ENCODE data around the gene IFI6. TPM values are rescaled to one million over a fixed set of nuclear protein-coding genes. Genes with fewer than 3 reads are reported as not detected.
A peak's percentile ranks its signal among the peaks of the same experiment; 100 is the strongest.
"Not testable (repeated sequence)": the region's sequence is repeated elsewhere in the genome, so short reads cannot be mapped to it uniquely, and the experiment has no call there.

Gene IFI6
- total RNA-seq, 2 donors from 2014 or later = 19.3 to 56.1 TPM

- H3K27me3 Mint-ChIP-seq (ENCODE audit: low read depth) = no peaks in the 10 kb centered on the region
- peak overlapping the region; percentile 13 to 14 for H3K4me3 Mint-ChIP-seq
- no peaks in the 10 kb centered on the region for H3K9me3 Mint-ChIP-seq
- peaks cover 36% of the 10 kb centered on the region for H3K4me1 Mint-ChIP-seq (ENCODE audit: low read depth)
- H3K36me3 Mint-ChIP-seq (ENCODE audit: insufficient read depth in 2 of 2) = no peaks in the 10 kb centered on the region
- H3K27ac Mint-ChIP-seq = no peak overlapping the region
- DNase-seq (no peak), ATAC-seq (replicated peaks in 1 of 2) (peak in 1 of 2 donors; percentile 16)
These were observed 45.7 kb downstream of the IFI6 start for GRCh38 chr1:27626031-27626935.

DNA sequence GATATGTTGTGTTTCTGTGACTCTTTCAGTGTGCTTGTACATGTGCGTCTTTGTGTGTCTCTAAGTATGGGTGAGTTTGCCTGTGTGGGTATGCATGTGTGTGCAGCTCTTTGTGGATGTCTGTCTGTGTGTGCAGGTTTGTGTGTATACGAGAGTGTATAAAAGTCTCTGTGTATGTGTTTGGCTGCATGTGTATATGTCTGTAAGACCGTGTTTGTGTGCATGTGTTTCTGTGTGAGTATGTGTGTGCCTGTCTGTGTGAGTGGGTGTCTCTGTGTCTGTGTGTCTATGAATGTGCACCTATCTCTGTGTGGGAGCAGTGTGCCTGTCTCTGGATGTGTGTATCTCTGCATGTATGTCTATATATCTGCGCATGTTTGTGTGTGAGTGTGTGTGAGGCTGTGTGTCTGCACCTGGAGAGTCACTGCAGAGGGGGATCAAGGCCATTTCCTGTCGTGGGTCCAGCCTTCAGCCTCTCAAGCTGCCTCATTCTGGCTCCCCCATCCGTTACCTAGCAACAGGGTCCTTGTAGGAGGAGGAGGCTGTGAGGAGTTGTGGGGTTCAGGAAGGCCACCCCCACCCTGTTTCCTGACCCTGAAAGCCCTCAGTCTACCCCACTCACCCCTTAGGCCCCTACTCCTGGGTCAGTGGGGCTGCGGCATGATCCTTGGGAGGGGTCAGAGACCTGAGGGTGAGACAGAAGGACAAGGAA is 47.4 kb downstream of the IFI6 start:
- Mint-ChIP-seq H3K27ac (no peak overlapping the region), H3K4me3 (no peak overlapping the region), H3K9me3 (no peaks in the 10 kb centered on the region), H3K36me3 (ENCODE audit: insufficient read depth in 2 of 2) (no peaks in the 10 kb centered on the region), H3K27me3 (ENCODE audit: low read depth) (no peaks in the 10 kb centered on the region), H3K4me1 (ENCODE audit: low read depth) (peaks cover 27% of the 10 kb centered on the region)
- DNase-seq = no peak
- ATAC-seq (replicated peaks in 1 of 2) = peak in 1 of 2 donors; percentile 9

DNA sequence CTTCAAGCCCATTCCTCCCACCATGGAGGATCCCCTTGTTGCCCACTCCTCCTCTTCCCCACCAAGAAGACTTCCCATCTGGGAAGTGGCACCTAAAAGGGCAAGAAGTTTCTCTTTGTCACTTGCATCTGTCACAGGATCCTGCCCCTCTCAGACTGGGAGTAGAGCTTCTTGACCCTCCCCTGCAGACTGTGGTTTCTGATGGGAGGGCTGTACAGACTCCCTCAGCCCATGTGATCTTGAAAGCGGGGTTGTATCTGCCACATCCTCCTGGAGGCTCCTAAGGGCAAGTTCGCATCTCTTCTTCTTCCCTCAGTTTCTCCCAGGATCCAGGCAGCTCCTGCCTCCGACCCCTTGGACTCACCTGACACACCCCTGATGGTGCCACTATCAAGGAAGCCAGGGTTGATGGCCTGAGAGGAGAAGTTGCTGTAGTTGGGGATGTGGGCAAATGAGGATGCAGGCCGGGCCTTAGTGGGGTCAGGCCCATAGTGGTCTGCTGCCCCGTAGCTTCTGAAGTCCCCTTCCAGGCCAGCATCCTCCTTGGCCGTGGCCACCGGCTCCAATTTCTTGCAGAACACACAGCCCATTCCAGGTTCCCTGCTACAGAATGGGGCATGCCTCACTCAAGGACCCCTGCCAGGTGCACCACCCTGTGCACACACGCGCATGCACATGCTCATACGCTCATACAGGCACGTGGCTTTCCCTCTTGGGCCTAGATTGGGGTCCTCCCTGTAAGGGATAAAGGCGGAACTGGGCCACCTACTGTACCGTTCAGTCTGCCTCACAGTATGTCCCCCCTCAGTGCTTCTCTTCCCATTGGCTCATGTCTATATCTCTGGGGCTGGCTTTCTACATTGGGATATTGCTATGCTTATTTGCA is 48.4 kb downstream of the IFI6 start:
- DNase-seq = no peak
- no peak for ATAC-seq (replicated peaks in 1 of 2)
- Mint-ChIP-seq H3K9me3 (no peaks in the 10 kb centered on the region), H3K27ac (no peak overlapping the region), H3K4me1 (ENCODE audit: low read depth) (peaks cover 27% of the 10 kb centered on the region), H3K27me3 (ENCODE audit: low read depth) (no peaks in the 10 kb centered on the region), H3K36me3 (ENCODE audit: insufficient read depth in 2 of 2) (no peaks in the 10 kb centered on the region), H3K4me3 (no peak overlapping the region)

GRCh38 chr1:27622828-27623227 is 49.2 kb downstream of the IFI6 start:
- Mint-ChIP-seq H3K27me3 (ENCODE audit: low read depth) (no peaks in the 10 kb centered on the region), H3K9me3 (no peaks in the 10 kb centered on the region), H3K4me3 (no peak overlapping the region), H3K27ac (no peak overlapping the region), H3K4me1 (ENCODE audit: low read depth) (peaks cover 34% of the 10 kb centered on the region), H3K36me3 (ENCODE audit: insufficient read depth in 2 of 2) (no peaks in the 10 kb centered on the region)
- DNase-seq (no peak), ATAC-seq (replicated peaks in 1 of 2) (peak; percentile 27 to 53)

- H3K9me3 Mint-ChIP-seq = no peaks in the 10 kb centered on the region
- ATAC-seq (replicated peaks in 1 of 2) (no peak), DNase-seq (no peak)
- H3K27ac Mint-ChIP-seq = no peak overlapping the region
- no peaks in the 10 kb centered on the region for H3K27me3 Mint-ChIP-seq (ENCODE audit: low read depth)
- H3K4me3 Mint-ChIP-seq = no peak overlapping the region
- H3K36me3 Mint-ChIP-seq (ENCODE audit: insufficient read depth in 2 of 2) = no peaks in the 10 kb centered on the region
- peaks cover 38% of the 10 kb centered on the region for H3K4me1 Mint-ChIP-seq (ENCODE audit: low read depth)
These were observed 50.7 kb downstream of the IFI6 start for GRCh38 chr1:27621051-27621920.

DNA sequence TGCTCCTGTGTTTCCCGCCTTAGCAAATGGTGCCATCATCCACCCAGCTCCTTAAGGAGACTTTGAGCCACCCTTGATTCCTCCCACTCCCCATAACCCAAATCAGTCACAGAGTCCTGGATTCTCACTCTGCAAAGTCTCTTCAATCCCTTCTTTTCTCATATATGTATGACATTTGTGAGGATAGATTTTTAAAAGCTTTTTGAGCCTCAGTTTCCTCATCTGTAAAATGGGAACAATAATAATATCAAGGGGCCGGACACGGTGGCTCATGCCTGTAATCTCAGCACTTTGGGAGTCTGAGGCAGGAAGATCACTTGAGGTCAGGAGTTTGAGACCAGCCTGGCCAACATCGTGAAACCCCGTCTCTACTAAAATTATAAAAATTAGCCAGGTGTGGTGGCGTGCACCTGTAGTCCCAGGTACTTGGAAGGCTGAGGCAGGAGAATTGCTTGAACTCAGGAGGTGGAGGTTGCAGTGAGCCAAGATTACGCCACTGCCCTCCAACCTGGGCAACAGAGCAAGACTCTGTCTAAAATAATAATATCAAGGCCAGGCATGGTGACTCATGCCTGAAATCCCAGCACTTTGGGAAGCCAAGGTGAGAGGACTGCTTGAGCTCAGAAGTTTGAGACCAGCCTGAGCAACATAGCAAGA is 52.1 kb downstream of the IFI6 start:
- not testable (repeated sequence) for H3K4me3 Mint-ChIP-seq; ATAC-seq (replicated peaks in 1 of 2); H3K9me3 Mint-ChIP-seq; H3K27ac Mint-ChIP-seq; H3K36me3 Mint-ChIP-seq (ENCODE audit: insufficient read depth in 2 of 2); H3K27me3 Mint-ChIP-seq (ENCODE audit: low read depth); DNase-seq
- peaks cover 34% of the 10 kb centered on the region for H3K4me1 Mint-ChIP-seq (ENCODE audit: low read depth)

DNA sequence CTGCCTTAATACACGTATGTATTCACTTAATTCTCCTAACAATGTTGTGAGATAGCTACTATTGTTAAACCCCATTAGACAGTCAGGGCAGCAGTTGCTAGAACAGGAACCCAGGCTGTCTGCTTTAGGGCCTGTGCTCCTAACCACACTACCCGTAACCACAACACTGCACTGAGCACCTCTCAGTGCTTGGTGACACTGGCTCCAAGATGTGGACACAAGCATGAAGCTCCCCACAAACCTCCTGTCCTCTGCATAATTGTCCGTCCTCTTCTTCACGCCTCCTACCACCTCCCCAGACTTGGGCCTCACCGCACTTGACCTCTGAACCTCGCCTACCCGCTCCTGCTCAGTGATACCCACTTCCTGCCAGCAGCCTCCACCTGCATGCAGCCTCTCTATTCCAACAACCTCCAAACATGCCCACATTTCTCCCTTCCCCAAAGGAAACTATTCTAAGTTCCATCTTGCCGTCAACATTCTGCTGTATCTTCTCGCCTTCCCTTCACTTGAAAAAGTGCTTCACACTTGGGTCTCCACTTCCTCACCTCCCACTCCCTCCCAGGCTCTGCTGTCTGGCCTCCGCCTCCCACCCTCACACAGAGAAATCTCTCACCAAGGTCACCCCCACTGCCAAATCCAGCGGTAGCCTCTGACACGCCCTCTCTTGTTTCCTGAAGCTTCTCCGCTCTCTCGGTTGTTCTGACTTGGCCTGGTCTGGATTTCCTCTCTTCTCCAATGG is 53.5 kb downstream of the IFI6 start:
- Mint-ChIP-seq H3K9me3 (no peaks in the 10 kb centered on the region), H3K27ac (peak overlapping the region; percentile 16), H3K27me3 (ENCODE audit: low read depth) (no peaks in the 10 kb centered on the region), H3K36me3 (ENCODE audit: insufficient read depth in 2 of 2) (no peaks in the 10 kb centered on the region), H3K4me3 (peak overlapping the region; percentile 10 to 40), H3K4me1 (ENCODE audit: low read depth) (peaks cover 44% of the 10 kb centered on the region)
- DNase-seq = peak in 1 of 2 donors; percentile 33
- ATAC-seq (replicated peaks in 1 of 2) = peak; percentile 78 to 83

- H3K9me3 Mint-ChIP-seq = no peaks in the 10 kb centered on the region
- H3K4me3 Mint-ChIP-seq = no peak overlapping the region
- no peaks in the 10 kb centered on the region for H3K36me3 Mint-ChIP-seq (ENCODE audit: insufficient read depth in 2 of 2)
- DNase-seq (no peak), ATAC-seq (replicated peaks in 1 of 2) (no peak)
- H3K4me1 Mint-ChIP-seq (ENCODE audit: low read depth) = peaks cover 44% of the 10 kb centered on the region
- H3K27ac Mint-ChIP-seq = peak overlapping the region; percentile 12
- no peaks in the 10 kb centered on the region for H3K27me3 Mint-ChIP-seq (ENCODE audit: low read depth)
These were observed 54.6 kb downstream of the IFI6 start for GRCh38 chr1:27617420-27617819.

- peaks cover 44% of the 10 kb centered on the region for H3K4me1 Mint-ChIP-seq (ENCODE audit: low read depth)
- H3K36me3 Mint-ChIP-seq (ENCODE audit: insufficient read depth in 2 of 2) = no peaks in the 10 kb centered on the region
- H3K4me3 Mint-ChIP-seq = no peak overlapping the region
- H3K27ac Mint-ChIP-seq = no peak overlapping the region
- H3K9me3 Mint-ChIP-seq = no peaks in the 10 kb centered on the region
- H3K27me3 Mint-ChIP-seq (ENCODE audit: low read depth) = no peaks in the 10 kb centered on the region
- no peak for DNase-seq
- ATAC-seq (replicated peaks in 1 of 2) = no peak
These were observed 55.6 kb downstream of the IFI6 start for GRCh38 chr1:27616441-27616840.

Measured in activated T-cell treated with anti-CD3 and anti-CD28 coated beads, Interleukin-2, amount 50 U/mL, for 72 hours (primary cell).